Measurements from ENCODE around the gene ASNSD1.
"Not testable (repeated sequence)": the region's sequence is repeated elsewhere in the genome, so short reads cannot be mapped to it uniquely, and the experiment has no call there.

The ASNSD1 gene

GRCh38 chr2:189646521-189646920, 14.7 kb upstream of the ASNSD1 start:
- H3K4me3 ChIP-seq (ENCODE audit: low read depth, low read length): no peak overlapping the region
- no peak for TF ChIP-seq CTCF (IDR thresholded peaks at IDR 0.05; ENCODE audit: borderline replicate concordance, insufficient read depth, low read depth, low read length)

GRCh38 chr2:189648846-189649509, 12.3 kb upstream of the ASNSD1 start:
- TF ChIP-seq CTCF (IDR thresholded peaks at IDR 0.05; ENCODE audit: borderline replicate concordance, insufficient read depth, low read depth, low read length): no peak
- H3K4me3 ChIP-seq (ENCODE audit: low read depth, low read length): no peak overlapping the region

- no peak overlapping the region for H3K4me3 ChIP-seq (ENCODE audit: low read depth, low read length)
- no peak for TF ChIP-seq CTCF (IDR thresholded peaks at IDR 0.05; ENCODE audit: borderline replicate concordance, insufficient read depth, low read depth, low read length)
Observed at GRCh38 chr2:189651284-189651683, 10.0 kb upstream of the ASNSD1 start.

- not testable (repeated sequence) for H3K4me3 ChIP-seq (ENCODE audit: low read depth, low read length)
Observed at GRCh38 chr2:189653464-189653863, 7.8 kb upstream of the ASNSD1 start.

GRCh38 chr2:189654641-189655040, 6.6 kb upstream of the ASNSD1 start:
- H3K4me3 ChIP-seq (ENCODE audit: low read depth, low read length): no peak overlapping the region
- no peak for TF ChIP-seq CTCF (IDR thresholded peaks at IDR 0.05; ENCODE audit: borderline replicate concordance, insufficient read depth, low read depth, low read length)

- H3K4me3 ChIP-seq (ENCODE audit: low read depth, low read length): no peak overlapping the region
Observed at GRCh38 chr2:189657867-189658266, 3.4 kb upstream of the ASNSD1 start.

GRCh38 chr2:189658306-189659212, 2.7 kb upstream of the ASNSD1 start:
- no peak for TF ChIP-seq CTCF (IDR thresholded peaks at IDR 0.05; ENCODE audit: borderline replicate concordance, insufficient read depth, low read depth, low read length)
- no peak overlapping the region for H3K4me3 ChIP-seq (ENCODE audit: low read depth, low read length)

More at GRCh38 chr2:189657867-189658266, 3.4 kb upstream of the ASNSD1 start:
- no peak for TF ChIP-seq CTCF (IDR thresholded peaks at IDR 0.05; ENCODE audit: borderline replicate concordance, insufficient read depth, low read depth, low read length)

Data from GM12875 (cell line).